ENCODE measurements around the gene ST3GAL3. TPM values are rescaled to one million over a fixed set of nuclear protein-coding genes. Genes with fewer than 3 reads are reported as not detected.

The ST3GAL3 gene
- total RNA-seq, 1 experiment from 2014 or later: 26.0 TPM

GRCh38 chr1:43879414-43879813, 172.1 kb downstream of the ST3GAL3 start:
- no peak for ATAC-seq
- POLR2A ChIA-PET: no interaction called here
- H3K36me3 ChIP-seq (ENCODE audit: control insufficient read depth, insufficient read depth, low read length): no peaks in the 10 kb centered on the region; the same call in 1 of the 2 replicates
- peak; percentile 33 for DNase-seq (ENCODE audit: low read depth, low spot score)
- no peak for TF ChIP-seq CTCF (IDR thresholded peaks at IDR 0.05)
- TF ChIP-seq SIN3A (IDR thresholded peaks at IDR 0.05; ENCODE audit: borderline replicate concordance, insufficient read depth, low read depth, low read length): no peak
- TF ChIP-seq REST (IDR thresholded peaks at IDR 0.05; ENCODE audit: insufficient read depth in 1 of 2, low read depth in 2 of 2, low read length in 1 of 2): no peak
- no peak for TF ChIP-seq TCF7L2 (IDR thresholded peaks at IDR 0.05; ENCODE audit: low read depth, low read length)
- TF ChIP-seq POLR2AphosphoS5 (IDR thresholded peaks at IDR 0.05; ENCODE audit: low read depth, low read length): no peak
- CTCF ChIA-PET: no interaction called here
- no peaks in the 10 kb centered on the region for H3K27me3 ChIP-seq (ENCODE audit: control insufficient read depth, insufficient read depth, low read length)
- BruUV-seq (replicated peaks): no TSS peak
- in situ Hi-C loops (cut with HindIII; ENCODE audit: low pct_unique_long_range_greater_than_20kb, low sequenced_read_pairs) (no loop called here), intact Hi-C loops (cut with micrococcal nuclease; ENCODE audit: unreplicated experiment) (no loop called here)
- H3K4me3 ChIP-seq (ENCODE audit: low read depth in 2 of 2, low read length in 2 of 2): no peak overlapping the region
- H3K9me3 ChIP-seq (ENCODE audit: control insufficient read depth, insufficient read depth, low read depth, low read length): no peaks in the 10 kb centered on the region
- H3K27ac ChIP-seq (ENCODE audit: low read length): no peak overlapping the region
- H3K4me1 ChIP-seq (ENCODE audit: control insufficient read depth, insufficient read depth, low read length): no peaks in the 10 kb centered on the region

- ChIA-PET POLR2A (no interaction called here), CTCF (no interaction called here)
- no TSS peak for BruUV-seq (replicated peaks)
- in situ Hi-C loops (cut with HindIII; ENCODE audit: low pct_unique_long_range_greater_than_20kb, low sequenced_read_pairs) (no loop called here), intact Hi-C loops (cut with micrococcal nuclease; ENCODE audit: unreplicated experiment) (no loop called here)
- H3K27me3 ChIP-seq (ENCODE audit: control insufficient read depth, insufficient read depth, low read length): no peaks in the 10 kb centered on the region
- H3K36me3 ChIP-seq (ENCODE audit: control insufficient read depth, insufficient read depth, low read length): no peaks in the 10 kb centered on the region
- no peaks in the 10 kb centered on the region for H3K9me3 ChIP-seq (ENCODE audit: control insufficient read depth, insufficient read depth, low read depth, low read length)
- no peak for TF ChIP-seq SIN3A (IDR thresholded peaks at IDR 0.05; ENCODE audit: borderline replicate concordance, insufficient read depth, low read depth, low read length)
- TF ChIP-seq CTCF (IDR thresholded peaks at IDR 0.05): no peak
- TF ChIP-seq REST (IDR thresholded peaks at IDR 0.05; ENCODE audit: insufficient read depth in 1 of 2, low read depth in 2 of 2, low read length in 1 of 2): no peak
- DNase-seq (ENCODE audit: low read depth, low spot score) (no peak), ATAC-seq (0 out of 2 replicates have a peak, but pooled peaks have one; percentile 14)
- no peak overlapping the region for H3K27ac ChIP-seq (ENCODE audit: low read length)
- no peaks in the 10 kb centered on the region for H3K4me1 ChIP-seq (ENCODE audit: control insufficient read depth, insufficient read depth, low read length)
- no peak overlapping the region for H3K4me3 ChIP-seq (ENCODE audit: low read depth in 2 of 2, low read length in 2 of 2)
Measured at GRCh38 chr1:43879996-43880395, 172.7 kb downstream of the ST3GAL3 start.
